WTC11 (cell line): ENCODE measurements around the gene VAC14.

Experiments used
- ELF4 ChIP-seq: sonication (generic); formaldehyde crosslinking; IDR thresholded peaks from 2 replicates; pipeline ENCODE4 v1.8.1; 2022; ENCODE audit warnings: low read depth, mild to moderate bottlenecking, moderate library complexity, missing genetic modification reagents
- GABPB1 ChIP-seq: sonication (generic); formaldehyde crosslinking; IDR thresholded peaks from 2 replicates; pipeline ENCODE4 v1.8.1; 2023; ENCODE audit warnings: mild to moderate bottlenecking, missing genetic modification reagents
- NR1H2 ChIP-seq: sonication (generic); formaldehyde crosslinking; IDR thresholded peaks from 2 replicates; pipeline ENCODE4 v1.9.0; 2021; ENCODE audit warnings: mild to moderate bottlenecking, moderate library complexity, missing genetic modification reagents
- TEAD4 ChIP-seq: sonication (generic); formaldehyde crosslinking; IDR thresholded peaks from 2 replicates; pipeline ENCODE4 v1.8.0; 2022; ENCODE audit warnings: mild to moderate bottlenecking, missing genetic modification reagents
- ZNF138 ChIP-seq: sonication (generic); formaldehyde crosslinking; conservative IDR thresholded peaks from 2 replicates; pipeline ENCODE4 v1.8.1; 2022; ENCODE audit warnings: mild to moderate bottlenecking, moderate library complexity, missing genetic modification reagents
- TF ChIP-seq, protein P1 (sequence below): fragments of 200-600 bp; IDR thresholded peaks from 2 replicates; pipeline ENCODE4 v1.8.0; 2022; ENCODE audit warnings: antibody characterized with exemption
- TF ChIP-seq, protein P2 (sequence below): sonication (generic); formaldehyde crosslinking; IDR thresholded peaks from 2 replicates; pipeline ENCODE4 v1.8.0; 2023; ENCODE audit warnings: missing genetic modification reagents, mild to moderate bottlenecking, borderline replicate concordance

DNA sequence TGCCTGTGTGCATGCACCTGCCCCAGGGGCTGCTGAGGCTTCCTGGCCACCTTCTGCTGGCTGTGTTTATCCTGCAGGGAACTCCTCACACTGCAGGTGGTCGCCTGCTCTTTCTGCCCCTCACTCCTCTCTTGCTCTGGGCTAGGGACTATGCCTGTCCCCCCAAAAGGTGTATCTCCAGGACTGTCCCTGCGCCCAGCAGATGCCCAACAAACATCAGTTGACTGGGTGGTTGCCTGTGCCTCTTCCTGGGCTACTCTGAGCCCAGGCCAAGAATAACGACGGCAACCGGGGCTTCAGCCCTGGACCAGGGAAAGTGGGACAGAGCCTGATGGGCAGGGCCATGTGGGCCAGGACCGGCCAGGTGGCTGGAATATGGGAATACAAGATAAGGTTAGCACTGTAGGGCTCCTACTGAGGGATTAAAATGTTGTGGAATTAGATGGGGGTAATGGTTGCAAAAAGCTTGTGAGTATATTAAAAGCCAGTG, 55.4 kb downstream of the VAC14 start:
- no peak for TF ChIP-seq ELF4 (CRISPR knock-in tag)
- no peak for TF ChIP-seq TEAD4 (CRISPR knock-in tag)
- TF ChIP-seq, protein P1, sequence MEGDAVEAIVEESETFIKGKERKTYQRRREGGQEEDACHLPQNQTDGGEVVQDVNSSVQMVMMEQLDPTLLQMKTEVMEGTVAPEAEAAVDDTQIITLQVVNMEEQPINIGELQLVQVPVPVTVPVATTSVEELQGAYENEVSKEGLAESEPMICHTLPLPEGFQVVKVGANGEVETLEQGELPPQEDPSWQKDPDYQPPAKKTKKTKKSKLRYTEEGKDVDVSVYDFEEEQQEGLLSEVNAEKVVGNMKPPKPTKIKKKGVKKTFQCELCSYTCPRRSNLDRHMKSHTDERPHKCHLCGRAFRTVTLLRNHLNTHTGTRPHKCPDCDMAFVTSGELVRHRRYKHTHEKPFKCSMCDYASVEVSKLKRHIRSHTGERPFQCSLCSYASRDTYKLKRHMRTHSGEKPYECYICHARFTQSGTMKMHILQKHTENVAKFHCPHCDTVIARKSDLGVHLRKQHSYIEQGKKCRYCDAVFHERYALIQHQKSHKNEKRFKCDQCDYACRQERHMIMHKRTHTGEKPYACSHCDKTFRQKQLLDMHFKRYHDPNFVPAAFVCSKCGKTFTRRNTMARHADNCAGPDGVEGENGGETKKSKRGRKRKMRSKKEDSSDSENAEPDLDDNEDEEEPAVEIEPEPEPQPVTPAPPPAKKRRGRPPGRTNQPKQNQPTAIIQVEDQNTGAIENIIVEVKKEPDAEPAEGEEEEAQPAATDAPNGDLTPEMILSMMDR: no peak
- no peak for TF ChIP-seq GABPB1 (CRISPR knock-in tag)
- no peak for TF ChIP-seq NR1H2 (CRISPR knock-in tag)
- no peak for TF ChIP-seq ZNF138 (CRISPR knock-in tag)
- TF ChIP-seq, protein P2, sequence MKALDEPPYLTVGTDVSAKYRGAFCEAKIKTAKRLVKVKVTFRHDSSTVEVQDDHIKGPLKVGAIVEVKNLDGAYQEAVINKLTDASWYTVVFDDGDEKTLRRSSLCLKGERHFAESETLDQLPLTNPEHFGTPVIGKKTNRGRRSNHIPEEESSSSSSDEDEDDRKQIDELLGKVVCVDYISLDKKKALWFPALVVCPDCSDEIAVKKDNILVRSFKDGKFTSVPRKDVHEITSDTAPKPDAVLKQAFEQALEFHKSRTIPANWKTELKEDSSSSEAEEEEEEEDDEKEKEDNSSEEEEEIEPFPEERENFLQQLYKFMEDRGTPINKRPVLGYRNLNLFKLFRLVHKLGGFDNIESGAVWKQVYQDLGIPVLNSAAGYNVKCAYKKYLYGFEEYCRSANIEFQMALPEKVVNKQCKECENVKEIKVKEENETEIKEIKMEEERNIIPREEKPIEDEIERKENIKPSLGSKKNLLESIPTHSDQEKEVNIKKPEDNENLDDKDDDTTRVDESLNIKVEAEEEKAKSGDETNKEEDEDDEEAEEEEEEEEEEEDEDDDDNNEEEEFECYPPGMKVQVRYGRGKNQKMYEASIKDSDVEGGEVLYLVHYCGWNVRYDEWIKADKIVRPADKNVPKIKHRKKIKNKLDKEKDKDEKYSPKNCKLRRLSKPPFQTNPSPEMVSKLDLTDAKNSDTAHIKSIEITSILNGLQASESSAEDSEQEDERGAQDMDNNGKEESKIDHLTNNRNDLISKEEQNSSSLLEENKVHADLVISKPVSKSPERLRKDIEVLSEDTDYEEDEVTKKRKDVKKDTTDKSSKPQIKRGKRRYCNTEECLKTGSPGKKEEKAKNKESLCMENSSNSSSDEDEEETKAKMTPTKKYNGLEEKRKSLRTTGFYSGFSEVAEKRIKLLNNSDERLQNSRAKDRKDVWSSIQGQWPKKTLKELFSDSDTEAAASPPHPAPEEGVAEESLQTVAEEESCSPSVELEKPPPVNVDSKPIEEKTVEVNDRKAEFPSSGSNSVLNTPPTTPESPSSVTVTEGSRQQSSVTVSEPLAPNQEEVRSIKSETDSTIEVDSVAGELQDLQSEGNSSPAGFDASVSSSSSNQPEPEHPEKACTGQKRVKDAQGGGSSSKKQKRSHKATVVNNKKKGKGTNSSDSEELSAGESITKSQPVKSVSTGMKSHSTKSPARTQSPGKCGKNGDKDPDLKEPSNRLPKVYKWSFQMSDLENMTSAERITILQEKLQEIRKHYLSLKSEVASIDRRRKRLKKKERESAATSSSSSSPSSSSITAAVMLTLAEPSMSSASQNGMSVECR (CRISPR knock-in tag): no peak
